ENCODE results near the gene VAMP5.
"Not testable (repeated sequence)": the region's sequence is repeated elsewhere in the genome, so short reads cannot be mapped to it uniquely, and the experiment has no call there.

Gene VAMP5

GRCh38 chr2:85540133-85540648 lies 44.0 kb upstream of the VAMP5 start:
- peak overlapping the region; percentile 99 for H3K27ac ChIP-seq
- TF ChIP-seq ZFX (IDR thresholded peaks at IDR 0.05): no peak
- TF ChIP-seq CTCF (conservative IDR thresholded peaks at IDR 0.05): no peak

DNA sequence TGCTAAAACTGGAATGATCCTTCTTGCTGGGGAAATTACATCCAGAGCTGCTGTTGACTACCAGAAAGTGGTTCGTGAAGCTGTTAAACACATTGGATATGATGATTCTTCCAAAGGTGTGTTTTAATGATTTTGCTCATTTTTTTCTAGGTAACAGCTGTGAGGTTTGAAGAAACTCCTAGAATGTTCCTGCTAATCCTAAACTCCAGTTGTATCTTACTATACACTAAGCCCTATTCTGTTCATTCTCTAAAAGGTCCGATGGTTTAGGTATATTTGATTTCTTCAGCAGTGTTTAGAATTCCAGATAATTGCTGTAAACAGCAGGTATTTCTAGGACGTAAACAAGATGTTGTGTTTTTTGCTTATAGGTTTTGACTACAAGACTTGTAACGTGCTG lies 43.0 kb upstream of the VAMP5 start:
- TF ChIP-seq CTCF (conservative IDR thresholded peaks at IDR 0.05) (no peak), ZFX (IDR thresholded peaks at IDR 0.05) (no peak)
- H3K27ac ChIP-seq: no peak overlapping the region

- TF ChIP-seq CTCF (conservative IDR thresholded peaks at IDR 0.05) (no peak), ZFX (IDR thresholded peaks at IDR 0.05) (no peak)
- H3K27ac ChIP-seq: no peak overlapping the region
Measured at GRCh38 chr2:85541753-85542457, 42.3 kb upstream of the VAMP5 start.

DNA sequence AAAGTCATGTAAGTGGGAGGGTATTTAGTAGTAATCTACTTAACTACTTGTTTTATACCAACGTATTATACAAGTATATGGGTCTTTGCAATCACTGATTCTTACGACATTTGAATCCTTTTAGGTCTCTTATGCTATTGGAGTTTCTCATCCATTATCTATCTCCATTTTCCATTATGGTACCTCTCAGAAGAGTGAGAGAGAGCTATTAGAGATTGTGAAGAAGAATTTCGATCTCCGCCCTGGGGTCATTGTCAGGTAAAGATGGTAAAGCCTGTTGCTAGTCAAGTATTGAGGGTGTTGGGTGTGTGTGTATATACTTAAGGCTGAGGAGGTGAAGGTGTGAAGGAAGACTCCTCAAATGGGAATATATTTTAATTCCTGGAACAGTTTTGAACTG lies 41.5 kb upstream of the VAMP5 start:
- H3K27ac ChIP-seq: no peak overlapping the region
- no peak for TF ChIP-seq CTCF (conservative IDR thresholded peaks at IDR 0.05)
- TF ChIP-seq ZFX (IDR thresholded peaks at IDR 0.05): no peak

GRCh38 chr2:85544254-85544691 lies 40.0 kb upstream of the VAMP5 start:
- not testable (repeated sequence) for H3K27ac ChIP-seq

DNA sequence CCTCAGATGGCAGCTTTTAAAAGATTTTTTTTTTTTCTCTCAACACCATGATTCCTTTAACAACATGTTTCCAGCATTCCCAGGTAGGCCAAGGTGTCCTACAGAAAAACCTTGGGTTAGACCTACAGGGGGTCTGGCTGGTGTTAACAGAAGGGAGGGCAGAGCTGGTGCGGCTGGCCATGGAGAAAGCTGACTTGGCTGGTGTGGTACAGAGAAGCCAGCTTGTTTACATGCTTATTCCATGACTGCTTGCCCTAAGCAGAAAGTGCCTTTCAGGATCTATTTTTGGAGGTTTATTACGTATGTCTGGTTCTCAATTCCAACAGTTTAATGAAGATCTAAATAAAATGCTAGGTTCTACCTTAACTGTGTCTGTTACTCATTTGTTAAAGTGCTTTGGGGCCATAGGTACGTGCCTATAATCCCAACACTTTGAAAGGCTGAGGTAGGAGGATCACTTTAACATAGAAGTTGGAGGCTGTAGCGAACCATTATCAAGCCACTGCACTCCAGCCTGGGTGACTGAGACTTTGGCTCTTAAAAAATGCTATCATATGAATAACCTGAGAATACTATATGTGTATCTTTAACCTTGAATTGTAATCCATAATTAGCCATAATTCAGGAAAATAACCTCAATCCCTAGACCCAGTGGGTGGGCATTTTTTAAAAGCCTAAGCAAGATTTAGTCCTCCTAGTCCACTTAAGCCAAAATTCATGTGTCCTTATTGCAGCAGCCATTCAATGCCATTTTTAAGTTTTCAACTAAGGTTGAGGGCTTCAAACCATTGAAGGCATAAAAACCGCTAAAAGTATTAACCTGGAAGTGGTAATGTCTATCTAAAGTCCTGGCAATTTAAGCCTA lies 39.1 kb upstream of the VAMP5 start:
- H3K27ac ChIP-seq: not testable (repeated sequence)

- TF ChIP-seq ZFX (IDR thresholded peaks at IDR 0.05): no peak
- no peak for TF ChIP-seq CTCF (conservative IDR thresholded peaks at IDR 0.05)
- peak overlapping the region; percentile 1; the same call in 1 of the 2 replicates for H3K27ac ChIP-seq
Measured at GRCh38 chr2:85545780-85546240, 38.4 kb upstream of the VAMP5 start.

- H3K27ac ChIP-seq: no peak overlapping the region
- TF ChIP-seq CTCF (conservative IDR thresholded peaks at IDR 0.05) (no peak), ZFX (IDR thresholded peaks at IDR 0.05) (no peak)
Measured at GRCh38 chr2:85547089-85547858, 37.0 kb upstream of the VAMP5 start.
